ENCODE measurements around the gene CPED1.
"Not testable (repeated sequence)": the region's sequence is repeated elsewhere in the genome, so short reads cannot be mapped to it uniquely, and the experiment has no call there.

CPED1 gene

DNA sequence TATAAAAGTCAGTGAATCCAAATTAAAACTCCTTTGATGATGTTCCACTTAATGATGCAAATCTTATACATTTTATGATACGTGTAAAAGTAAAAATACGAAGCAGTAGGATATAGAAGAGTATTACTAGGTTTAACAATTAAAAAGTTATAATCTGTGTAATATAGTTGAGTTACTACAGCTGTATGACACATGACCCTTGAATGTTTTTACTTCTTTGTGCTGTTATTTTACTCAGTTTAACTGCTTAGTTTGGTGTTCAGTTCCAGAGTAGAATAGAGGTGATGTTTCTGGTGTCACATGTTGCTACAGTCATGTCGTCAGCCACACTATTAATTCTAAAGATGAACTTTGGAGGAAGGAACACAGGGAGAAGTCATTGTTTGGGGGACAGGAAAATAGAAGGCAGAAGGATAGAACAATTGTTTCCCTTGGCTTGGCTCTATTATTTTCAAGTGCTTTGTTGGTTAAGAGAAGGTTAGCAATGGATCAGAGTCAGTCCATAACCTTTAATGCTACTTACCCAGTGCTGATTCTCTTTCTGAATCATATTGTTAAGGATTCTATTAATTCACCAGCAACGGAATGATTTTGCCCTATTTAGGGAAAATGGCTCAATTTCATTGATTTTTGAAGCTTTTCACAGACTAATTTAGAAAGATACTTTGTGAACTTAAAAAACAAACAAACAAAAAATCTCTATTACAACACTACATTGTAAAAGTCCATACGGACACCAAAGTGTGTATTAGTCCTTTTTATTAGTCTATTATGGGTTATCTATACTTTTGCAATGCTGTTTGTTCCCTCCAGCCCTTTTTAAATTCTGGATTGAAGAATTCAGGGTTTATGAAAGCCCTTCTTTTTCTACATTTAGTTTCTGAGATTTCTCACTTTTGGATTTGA, 73.4 kb downstream of the CPED1 start:
- TF ChIP-seq, protein P1, sequence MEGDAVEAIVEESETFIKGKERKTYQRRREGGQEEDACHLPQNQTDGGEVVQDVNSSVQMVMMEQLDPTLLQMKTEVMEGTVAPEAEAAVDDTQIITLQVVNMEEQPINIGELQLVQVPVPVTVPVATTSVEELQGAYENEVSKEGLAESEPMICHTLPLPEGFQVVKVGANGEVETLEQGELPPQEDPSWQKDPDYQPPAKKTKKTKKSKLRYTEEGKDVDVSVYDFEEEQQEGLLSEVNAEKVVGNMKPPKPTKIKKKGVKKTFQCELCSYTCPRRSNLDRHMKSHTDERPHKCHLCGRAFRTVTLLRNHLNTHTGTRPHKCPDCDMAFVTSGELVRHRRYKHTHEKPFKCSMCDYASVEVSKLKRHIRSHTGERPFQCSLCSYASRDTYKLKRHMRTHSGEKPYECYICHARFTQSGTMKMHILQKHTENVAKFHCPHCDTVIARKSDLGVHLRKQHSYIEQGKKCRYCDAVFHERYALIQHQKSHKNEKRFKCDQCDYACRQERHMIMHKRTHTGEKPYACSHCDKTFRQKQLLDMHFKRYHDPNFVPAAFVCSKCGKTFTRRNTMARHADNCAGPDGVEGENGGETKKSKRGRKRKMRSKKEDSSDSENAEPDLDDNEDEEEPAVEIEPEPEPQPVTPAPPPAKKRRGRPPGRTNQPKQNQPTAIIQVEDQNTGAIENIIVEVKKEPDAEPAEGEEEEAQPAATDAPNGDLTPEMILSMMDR (IDR thresholded peaks at IDR 0.05; ENCODE audit: borderline replicate concordance, insufficient read depth, low read depth, low read length): no peak
- no peak overlapping the region for H3K4me3 ChIP-seq (ENCODE audit: low read depth, low read length)

DNA sequence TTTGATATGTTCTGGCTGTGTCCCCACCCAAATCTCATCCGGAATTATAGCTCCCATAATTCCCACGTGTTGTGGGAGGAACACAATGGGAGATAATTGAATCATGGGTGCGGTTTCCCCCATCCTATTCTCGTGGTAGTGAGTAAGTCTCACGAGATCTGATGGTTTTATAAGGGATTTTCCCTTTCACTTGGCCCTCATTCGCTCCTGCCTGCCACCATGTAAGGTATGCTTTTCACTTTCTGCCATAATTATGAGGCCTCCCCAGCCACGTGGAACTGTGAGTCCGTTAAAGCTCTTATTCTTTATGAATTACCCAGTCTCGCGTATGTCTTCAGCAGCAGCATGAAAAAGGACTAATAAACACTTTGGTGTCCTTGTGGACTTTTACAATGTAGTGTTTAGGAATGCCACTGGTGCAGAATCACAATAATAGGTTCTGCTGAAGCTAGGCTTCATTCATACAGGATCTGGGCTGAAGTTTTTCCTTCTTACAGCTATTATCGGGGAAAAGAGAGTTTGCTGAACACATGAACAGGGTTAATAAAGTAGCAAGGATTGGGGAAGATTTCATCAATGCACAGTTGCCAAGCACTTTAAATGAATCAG, 74.3 kb downstream of the CPED1 start:
- TF ChIP-seq, protein P1 (IDR thresholded peaks at IDR 0.05; ENCODE audit: borderline replicate concordance, insufficient read depth, low read depth, low read length): no peak

DNA sequence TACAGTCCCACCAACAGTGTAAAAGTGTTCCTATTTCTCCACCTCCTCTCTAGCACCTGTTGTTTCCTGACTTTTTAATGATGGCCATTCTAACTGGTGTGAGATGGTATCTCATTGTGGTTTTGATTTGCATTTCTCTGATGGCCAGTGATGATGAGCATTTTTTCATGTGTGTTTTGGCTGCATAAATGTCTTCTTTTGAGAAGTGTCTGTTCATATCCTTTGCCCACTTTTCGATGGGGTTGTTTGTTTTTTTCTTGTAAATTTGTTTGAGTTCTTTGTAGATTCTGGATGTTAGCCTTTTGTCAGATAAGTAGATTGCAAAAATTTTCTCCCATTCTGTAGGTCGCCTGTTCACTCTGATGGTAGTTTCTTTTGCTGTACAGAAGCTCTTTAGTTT, 79.2 kb downstream of the CPED1 start:
- H3K4me3 ChIP-seq (ENCODE audit: low read depth, low read length): not testable (repeated sequence)

More for the DNA sequence above, 74.3 kb downstream of the CPED1 start:
- no peak overlapping the region for H3K4me3 ChIP-seq (ENCODE audit: low read depth, low read length)

DNA sequence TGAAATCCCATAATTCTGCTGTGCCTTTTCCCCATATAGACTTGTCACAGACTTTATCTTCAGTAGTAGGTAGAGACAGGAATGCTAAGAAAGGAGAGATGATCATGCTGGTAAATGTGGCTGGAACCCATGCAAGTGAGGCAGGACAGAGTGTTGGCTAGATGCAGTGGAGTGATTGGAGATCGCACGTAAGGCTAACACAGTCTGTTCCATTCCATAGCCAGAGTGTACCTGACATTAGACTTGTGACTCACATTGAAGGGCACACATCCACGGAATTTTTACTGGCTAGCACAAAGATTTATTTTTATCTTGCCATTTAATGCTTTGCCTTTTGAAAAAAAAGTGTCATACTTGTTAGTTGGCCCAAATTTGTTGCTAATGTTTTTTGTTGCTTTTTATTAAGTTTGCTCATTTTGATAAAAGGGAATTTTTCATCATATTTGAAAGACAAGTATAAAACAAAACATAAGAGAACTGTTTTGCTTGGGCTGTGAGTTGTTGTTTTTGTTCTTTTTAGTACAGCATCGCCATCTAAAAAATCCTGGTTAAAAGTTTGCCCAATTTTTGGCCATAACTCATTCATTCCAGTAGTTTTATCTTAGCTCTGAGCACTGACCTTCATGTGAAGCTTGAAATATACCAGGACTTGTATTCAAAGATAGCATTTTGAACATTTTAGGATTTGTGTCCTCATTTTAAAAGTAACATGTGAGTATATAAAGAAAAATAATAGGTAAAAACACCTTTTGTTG, 81.0 kb downstream of the CPED1 start:
- TF ChIP-seq, protein P1 (IDR thresholded peaks at IDR 0.05; ENCODE audit: borderline replicate concordance, insufficient read depth, low read depth, low read length): no peak

DNA sequence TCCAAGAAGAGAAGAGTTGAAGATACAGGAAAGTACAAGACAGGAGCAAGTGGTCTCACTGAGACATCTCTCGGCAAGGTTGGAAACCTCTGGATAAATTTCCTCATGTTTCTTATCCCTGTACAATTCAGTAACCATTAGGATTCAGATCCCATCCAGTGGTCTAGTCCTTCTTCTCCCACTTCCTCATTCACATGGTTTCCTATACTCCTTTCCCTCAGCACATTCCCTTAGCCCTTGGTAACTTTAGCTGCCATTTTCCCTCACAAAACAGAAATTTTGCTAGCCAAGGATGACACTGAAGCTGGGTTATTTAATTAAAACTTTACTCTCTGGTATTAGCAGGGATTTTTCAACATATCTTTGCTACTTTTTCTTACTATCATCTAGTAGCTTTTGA, 82.6 kb downstream of the CPED1 start:
- TF ChIP-seq, protein P1 (IDR thresholded peaks at IDR 0.05; ENCODE audit: borderline replicate concordance, insufficient read depth, low read depth, low read length): no peak
- no peak overlapping the region for H3K4me3 ChIP-seq (ENCODE audit: low read depth, low read length)

More for the DNA sequence above, 81.0 kb downstream of the CPED1 start:
- no peak overlapping the region for H3K4me3 ChIP-seq (ENCODE audit: low read depth, low read length)

DNA sequence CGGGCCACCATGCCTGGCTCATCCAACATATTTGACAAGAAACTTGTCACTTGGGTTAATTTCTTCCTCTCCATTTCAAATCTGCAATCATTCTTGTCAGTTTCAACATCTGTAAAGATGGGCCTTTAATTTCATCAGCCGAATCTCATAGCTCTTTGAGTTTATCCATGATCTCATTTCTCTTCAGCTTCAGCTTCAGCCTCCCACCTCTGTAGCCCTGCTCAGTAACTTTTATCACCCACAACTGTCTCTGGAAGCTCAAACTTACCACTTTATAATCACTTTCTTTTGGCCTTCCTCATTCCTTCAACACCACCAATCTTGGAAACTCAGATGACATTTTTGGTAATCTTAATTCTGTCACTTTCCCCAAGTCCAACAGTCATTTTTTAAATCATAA, 83.2 kb downstream of the CPED1 start:
- TF ChIP-seq, protein P1 (IDR thresholded peaks at IDR 0.05; ENCODE audit: borderline replicate concordance, insufficient read depth, low read depth, low read length): no peak
- no peak overlapping the region for H3K4me3 ChIP-seq (ENCODE audit: low read depth, low read length)

DNA sequence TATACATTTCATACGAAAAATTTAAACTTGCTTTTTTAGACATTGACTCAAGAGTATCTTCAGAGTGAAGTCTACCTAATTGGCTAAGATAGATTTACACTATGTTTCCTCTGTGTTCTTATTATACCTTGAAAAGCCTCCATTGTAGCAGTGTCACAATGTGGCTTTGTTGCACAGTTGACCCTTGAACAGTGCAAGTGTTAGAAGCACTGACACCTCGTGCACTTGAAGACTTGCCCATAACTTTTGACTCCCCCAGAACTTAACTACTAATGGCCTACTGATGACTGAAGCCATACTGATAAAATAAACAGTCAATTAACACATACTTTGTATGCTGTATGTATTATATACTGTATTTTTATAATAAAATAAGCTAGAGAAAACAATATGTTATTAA, 84.3 kb downstream of the CPED1 start:
- no peak overlapping the region for H3K4me3 ChIP-seq (ENCODE audit: low read depth, low read length)
- TF ChIP-seq, protein P1 (IDR thresholded peaks at IDR 0.05; ENCODE audit: borderline replicate concordance, insufficient read depth, low read depth, low read length): no peak

Data from GM12875 (cell line).